Smooth muscle cell (in vitro differentiated cells): Measurements from ENCODE around the gene MGRN1. TPM values are rescaled to one million over a fixed set of nuclear protein-coding genes. Genes with fewer than 3 reads are reported as not detected.

Experiments
- DNase-seq: peaks from one replicate; lab custom pipeline; 2025; ENCODE audit not compliant: unreplicated experiment; lab: John Stamatoyannopoulos, UW
- H2AFZ ChIP-seq: fragments of 200-600 bp; sonication (generic); 2 replicates; pipeline ENCODE4 v1.6.0; 2016; ENCODE audit warnings: antibody characterized with exemption, low read depth, mild to moderate bottlenecking
- H3F3A ChIP-seq: fragments of 200-600 bp; sonication (generic); 2 replicates; pipeline ENCODE4 v1.6.0; 2017; ENCODE audit warnings: antibody characterized with exemption, low read depth
- H3K27ac ChIP-seq: fragments of 200-600 bp; sonication (generic); 2 replicates; pipeline ENCODE4 v1.5.1; 2016; ENCODE audit warnings: low read depth, mild to moderate bottlenecking
- H3K27me3 ChIP-seq: fragments of 200-600 bp; sonication (generic); 2 replicates; pipeline ENCODE4 v1.6.1; 2016; ENCODE audit warnings: low read depth, mild to moderate bottlenecking
- H3K36me3 ChIP-seq: fragments of 200-600 bp; sonication (generic); 2 replicates; pipeline ENCODE4 v1.5.1; 2016; ENCODE audit warnings: low read depth
- H3K4me1 ChIP-seq: fragments of 200-600 bp; sonication (generic); 2 replicates; pipeline ENCODE4 v1.5.1; 2016; ENCODE audit warnings: low read depth
- H3K4me2 ChIP-seq: fragments of 200-600 bp; sonication (generic); 2 replicates; pipeline ENCODE4 v1.6.0; 2016; ENCODE audit warnings: mild to moderate bottlenecking
- H3K4me3 ChIP-seq: fragments of 200-600 bp; sonication (generic); 2 replicates; pipeline ENCODE4 v1.5.1; 2016; ENCODE audit warnings: mild to moderate bottlenecking
- H3K79me2 ChIP-seq: fragments of 200-600 bp; sonication (generic); 2 replicates; pipeline ENCODE4 v1.6.0; 2016; ENCODE audit warnings: low read depth, mild to moderate bottlenecking
- H3K9ac ChIP-seq: fragments of 200-600 bp; sonication (generic); 2 replicates; pipeline ENCODE4 v1.6.0; 2016; ENCODE audit warnings: low read depth
- H3K9me3 ChIP-seq: fragments of 200-600 bp; sonication (generic); replicated peaks from 2 replicates; pipeline ENCODE4 v1.5.1; 2016; ENCODE audit warnings: low read depth
- H4K20me1 ChIP-seq: fragments of 200-600 bp; sonication (generic); 2 replicates; pipeline ENCODE4 v1.6.0; 2016; ENCODE audit warnings: low read depth
- CTCF ChIP-seq: fragments of 200-600 bp; sonication (generic); IDR thresholded peaks from 2 replicates; pipeline ENCODE4 v1.5.1; 2017; ENCODE audit warnings: borderline replicate concordance, mild to moderate bottlenecking, antibody characterized with exemption; ENCODE audit not compliant: insufficient read depth, poor library complexity, severe bottlenecking
- WGBS: methylation state at CpG from one replicate; pipeline ENCODE4 v1.1.7; 2016; ENCODE audit warnings: low lambda C conversion rate; 5-methylcytosine and 5-hydroxymethylcytosine counted together
- polyA plus RNA-seq: library from polyadenylated mRNA; unstranded; fragments of >200 nt; fragmentation: Nextera tagmentation; extraction: Ambion mirVana; gene quantifications from 2 replicates; pipeline ENCODE4 v1.2.1, GENCODE V29; 2016
- total RNA-seq: library from RNA; depleted of rRNA; stranded (reverse); fragments of >200 nt; gene quantifications from 2 replicates; pipeline ENCODE4 v1.2.3, GENCODE V29; 2014

The MGRN1 gene
- total and polyA plus RNA-seq, 2 experiments from 2014 or later, result 22.0 to 23.2 TPM

- no peak for DNase-seq
- Histone ChIP-seq H3K4me3 (peak overlapping the region; percentile 97), H3K27me3 (no peaks in the 10 kb centered on the region), H3K27ac (peak overlapping the region; percentile 81), H3K9ac (peak overlapping the region; percentile 97), H3K4me2 (peak overlapping the region; percentile 87), H2AFZ (peak overlapping the region; percentile 64), H3K79me2 (peaks cover 58% of the 10 kb centered on the region), H3K9me3 (no peaks in the 10 kb centered on the region), H3K4me1 (peaks cover 6% of the 10 kb centered on the region), H3F3A (no peaks in the 10 kb centered on the region), H3K36me3 (no peaks in the 10 kb centered on the region), H4K20me1 (peaks cover 49% of the 10 kb centered on the region)
- no peak for TF ChIP-seq CTCF
- 16% methylated on average over 11 of the region's 11 CpGs for WGBS
Measured at GRCh38 chr16:4625560-4626159, 1.0 kb downstream of the MGRN1 start.

GRCh38 chr16:4626396-4626795 lies 1.8 kb downstream of the MGRN1 start:
- DNase-seq, result no peak
- Histone ChIP-seq H3K9ac (peak overlapping the region; percentile 97), H3K27ac (peak overlapping the region; percentile 81), H4K20me1 (peaks cover 57% of the 10 kb centered on the region), H3K4me3 (peak overlapping the region; percentile 97), H3K4me2 (peak overlapping the region; percentile 87), H3K9me3 (no peaks in the 10 kb centered on the region), H3K79me2 (peaks cover 65% of the 10 kb centered on the region), H3K4me1 (peaks cover 6% of the 10 kb centered on the region), H3K36me3 (no peaks in the 10 kb centered on the region), H2AFZ (no peak overlapping the region), H3K27me3 (no peaks in the 10 kb centered on the region), H3F3A (no peaks in the 10 kb centered on the region)
- TF ChIP-seq CTCF, result no peak
- WGBS, result 78% methylated on average over 6 of the region's 6 CpGs

GRCh38 chr16:4628283-4628682 lies 3.7 kb downstream of the MGRN1 start:
- DNase-seq, result no peak
- no peaks in the 10 kb centered on the region for H3F3A ChIP-seq
- H4K20me1 ChIP-seq, result peaks cover 74% of the 10 kb centered on the region
- H3K4me3 ChIP-seq, result no peak overlapping the region
- H3K9me3 ChIP-seq, result no peaks in the 10 kb centered on the region
- H3K27ac ChIP-seq, result no peak overlapping the region
- 92% methylated on average over 9 of the region's 9 CpGs for WGBS
- no peaks in the 10 kb centered on the region for H3K27me3 ChIP-seq
- no peak overlapping the region for H3K4me2 ChIP-seq
- H3K4me1 ChIP-seq, result peaks cover 6% of the 10 kb centered on the region
- TF ChIP-seq CTCF, result no peak
- no peak overlapping the region for H2AFZ ChIP-seq
- H3K9ac ChIP-seq, result no peak overlapping the region
- H3K36me3 ChIP-seq, result no peaks in the 10 kb centered on the region
- peaks cover 83% of the 10 kb centered on the region for H3K79me2 ChIP-seq

GRCh38 chr16:4631444-4631843 lies 6.8 kb downstream of the MGRN1 start:
- Histone ChIP-seq H3K27me3 (no peaks in the 10 kb centered on the region), H3K9ac (no peak overlapping the region), H3K79me2 (peaks cover 97% of the 10 kb centered on the region), H3K36me3 (no peaks in the 10 kb centered on the region), H2AFZ (no peak overlapping the region), H3F3A (no peaks in the 10 kb centered on the region), H3K4me3 (no peak overlapping the region), H4K20me1 (peaks cover 95% of the 10 kb centered on the region), H3K4me1 (no peaks in the 10 kb centered on the region), H3K9me3 (no peaks in the 10 kb centered on the region), H3K27ac (no peak overlapping the region), H3K4me2 (no peak overlapping the region)
- TF ChIP-seq CTCF, result no peak
- 83% methylated on average over 1 of the region's 1 CpG for WGBS
- DNase-seq, result no peak
